AG10803 (cell line): ENCODE data around the gene VCL.

Experiments used
- DNase-seq: peaks from one replicate; pipeline ENCODE4 v3.0.0; 2010; ENCODE audit warnings: low read depth
- H3K4me3 ChIP-seq: 2 replicates; pipeline ENCODE4 v1.5.1; 2011; ENCODE audit warnings: mild to moderate bottlenecking, low read length, control low read depth
- TF ChIP-seq, protein P1 (sequence below): conservative IDR thresholded peaks from 2 replicates; pipeline ENCODE4 v1.5.1; 2011; ENCODE audit warnings: mild to moderate bottlenecking, low read length, control low read depth, inconsistent platforms

The VCL gene

DNA sequence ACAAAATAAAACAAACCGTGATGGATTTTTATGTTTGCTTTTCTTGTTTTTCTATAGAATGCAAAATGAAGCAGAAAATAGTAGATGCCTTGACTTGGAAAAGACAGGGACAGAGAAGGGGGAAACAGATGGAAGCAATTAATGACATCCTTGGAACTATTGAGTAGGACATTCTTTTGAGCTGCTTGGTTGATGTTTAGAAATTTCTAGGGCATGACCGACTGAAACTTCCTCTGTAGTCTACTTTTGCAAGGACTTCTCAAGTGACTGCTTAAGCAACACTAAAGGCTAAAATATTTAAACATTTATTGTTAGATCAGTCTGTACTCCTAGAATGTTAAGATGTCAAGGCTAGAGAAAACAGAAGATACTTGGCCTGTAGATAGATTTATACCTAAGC is 49.4 kb downstream of the VCL start:
- no peak overlapping the region for H3K4me3 ChIP-seq
- TF ChIP-seq, protein P1, sequence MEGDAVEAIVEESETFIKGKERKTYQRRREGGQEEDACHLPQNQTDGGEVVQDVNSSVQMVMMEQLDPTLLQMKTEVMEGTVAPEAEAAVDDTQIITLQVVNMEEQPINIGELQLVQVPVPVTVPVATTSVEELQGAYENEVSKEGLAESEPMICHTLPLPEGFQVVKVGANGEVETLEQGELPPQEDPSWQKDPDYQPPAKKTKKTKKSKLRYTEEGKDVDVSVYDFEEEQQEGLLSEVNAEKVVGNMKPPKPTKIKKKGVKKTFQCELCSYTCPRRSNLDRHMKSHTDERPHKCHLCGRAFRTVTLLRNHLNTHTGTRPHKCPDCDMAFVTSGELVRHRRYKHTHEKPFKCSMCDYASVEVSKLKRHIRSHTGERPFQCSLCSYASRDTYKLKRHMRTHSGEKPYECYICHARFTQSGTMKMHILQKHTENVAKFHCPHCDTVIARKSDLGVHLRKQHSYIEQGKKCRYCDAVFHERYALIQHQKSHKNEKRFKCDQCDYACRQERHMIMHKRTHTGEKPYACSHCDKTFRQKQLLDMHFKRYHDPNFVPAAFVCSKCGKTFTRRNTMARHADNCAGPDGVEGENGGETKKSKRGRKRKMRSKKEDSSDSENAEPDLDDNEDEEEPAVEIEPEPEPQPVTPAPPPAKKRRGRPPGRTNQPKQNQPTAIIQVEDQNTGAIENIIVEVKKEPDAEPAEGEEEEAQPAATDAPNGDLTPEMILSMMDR, result no peak
- peak; percentile 98 for DNase-seq

DNA sequence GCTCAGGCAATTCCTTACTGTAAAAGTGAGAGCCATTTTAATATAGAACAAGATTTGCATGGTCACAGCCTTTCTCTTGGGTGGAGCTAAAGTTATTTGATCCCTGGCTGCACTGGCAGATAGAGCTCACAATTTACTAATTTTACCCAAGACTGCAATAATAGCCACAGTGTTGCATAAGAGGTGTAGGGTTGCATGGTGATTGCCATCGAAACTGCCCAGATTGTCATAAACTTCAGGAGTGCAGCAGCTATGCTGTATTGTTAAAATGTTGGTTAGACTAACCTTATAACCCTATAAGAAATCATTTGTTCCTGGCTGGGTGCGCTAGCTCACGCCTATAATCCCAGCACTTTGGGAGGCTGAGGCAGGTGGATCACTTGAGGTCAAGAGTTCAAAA is 50.0 kb downstream of the VCL start:
- no peak overlapping the region for H3K4me3 ChIP-seq
- peak; percentile 85 for DNase-seq
- TF ChIP-seq, protein P1, result no peak

DNA sequence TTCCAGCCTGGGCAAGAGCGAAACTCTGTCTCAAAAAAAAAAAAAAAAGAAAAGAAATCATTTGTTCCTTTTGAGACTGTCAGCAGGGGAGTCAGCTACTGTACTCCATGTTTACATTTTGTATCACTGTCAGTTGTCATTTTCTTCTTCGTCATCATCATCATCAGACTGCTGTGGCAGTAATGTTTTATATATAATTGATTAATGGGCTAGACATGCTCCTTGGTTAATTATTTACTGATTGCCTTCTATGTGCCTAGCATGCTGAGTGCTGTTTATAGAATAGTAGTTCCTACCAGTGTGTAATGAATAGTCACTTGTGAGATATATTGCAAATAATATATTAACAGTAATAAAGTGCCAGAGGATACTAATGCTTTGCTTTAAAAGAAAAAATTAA is 50.5 kb downstream of the VCL start:
- no peak for DNase-seq
- TF ChIP-seq, protein P1, result no peak
- H3K4me3 ChIP-seq, result no peak overlapping the region

DNA sequence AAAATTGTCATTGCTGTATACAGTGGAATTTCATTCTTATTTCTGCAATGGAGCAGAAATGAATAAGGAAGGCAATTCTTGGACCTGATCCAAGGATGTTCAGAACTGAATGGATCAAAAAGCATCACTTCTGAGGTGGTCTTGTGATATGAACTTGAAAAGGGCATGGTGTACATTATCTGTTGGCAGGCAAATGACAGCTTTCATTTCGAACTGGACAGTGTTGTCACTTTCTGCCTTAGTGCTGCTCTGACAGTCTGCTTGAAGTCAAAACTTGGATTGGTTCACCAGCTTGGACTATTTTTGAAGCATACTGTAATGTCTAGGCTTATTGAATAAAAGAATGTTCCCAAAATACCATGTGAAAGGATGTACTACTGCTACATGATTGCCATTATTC is 52.0 kb downstream of the VCL start:
- DNase-seq, result peak; percentile 36
- H3K4me3 ChIP-seq, result no peak overlapping the region
- TF ChIP-seq, protein P1, result no peak

DNA sequence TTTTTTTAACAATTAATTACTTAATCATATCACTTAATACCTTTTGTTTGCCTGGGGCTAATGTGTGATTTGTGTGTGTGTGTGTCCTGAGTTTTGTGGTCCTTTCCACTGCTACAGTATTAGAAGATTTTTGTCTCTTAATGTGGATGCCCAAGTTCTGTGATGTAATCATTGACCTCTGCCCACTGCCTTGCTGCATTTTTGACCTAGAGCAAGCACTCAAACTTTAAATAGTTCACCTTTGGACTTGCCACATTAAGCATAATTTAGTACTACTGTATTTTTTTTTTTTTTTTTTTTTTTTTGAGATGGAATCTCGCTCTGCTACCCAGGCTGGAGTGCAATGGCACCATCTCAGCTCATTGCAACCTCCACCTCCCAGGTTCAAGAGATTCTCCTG is 52.7 kb downstream of the VCL start:
- TF ChIP-seq, protein P1, result no peak
- no peak overlapping the region for H3K4me3 ChIP-seq
- DNase-seq, result no peak

DNA sequence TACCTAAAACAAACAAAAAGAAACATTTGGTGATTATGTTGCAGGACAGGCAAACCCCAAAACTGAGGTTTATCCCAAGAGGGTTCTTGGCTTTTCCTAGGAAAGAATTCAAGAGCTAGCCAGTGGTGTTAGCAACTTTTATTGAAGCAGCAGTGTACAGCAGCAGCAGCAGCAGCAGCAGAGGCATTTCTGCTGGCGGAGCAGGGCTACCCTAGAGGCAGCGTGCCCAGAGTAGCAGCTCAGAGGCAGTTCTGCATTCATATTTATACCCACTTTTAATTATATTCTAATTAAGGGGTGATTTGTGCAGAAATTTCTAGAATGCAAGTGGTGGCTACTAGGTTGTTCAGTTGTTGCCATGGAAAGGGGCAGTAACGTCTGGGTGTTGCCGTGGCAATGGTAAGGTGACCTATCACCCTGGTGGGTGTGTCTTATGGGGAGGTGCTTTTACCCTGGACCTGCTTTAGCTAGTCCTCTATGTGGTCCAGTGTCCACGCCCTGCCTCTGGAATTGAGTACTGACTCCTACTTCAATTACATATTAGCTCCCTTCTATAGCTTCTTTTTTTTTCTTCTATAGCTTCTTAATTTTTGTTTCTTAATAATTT is 53.9 kb downstream of the VCL start:
- TF ChIP-seq, protein P1, result no peak
- no peak for DNase-seq

DNA sequence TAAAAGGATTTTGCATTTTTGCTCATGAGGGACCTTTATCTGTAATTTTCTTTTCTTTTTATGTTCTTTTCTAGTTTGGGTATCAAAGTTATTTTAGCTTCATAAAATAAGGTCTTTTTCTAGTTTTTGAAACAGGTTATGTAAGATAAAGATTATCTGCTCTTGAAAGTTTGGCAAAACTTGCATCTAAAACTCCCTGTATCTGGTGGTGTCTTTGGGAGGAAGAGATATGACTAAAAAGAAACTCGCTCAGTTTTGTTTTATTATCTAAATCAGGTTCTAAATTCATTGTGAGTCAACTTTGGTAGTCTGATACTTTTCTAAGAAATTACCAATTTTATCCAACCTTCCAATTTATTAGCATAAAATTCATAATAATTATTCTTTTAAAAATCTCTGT is 55.1 kb downstream of the VCL start:
- no peak overlapping the region for H3K4me3 ChIP-seq
- DNase-seq, result no peak
- TF ChIP-seq, protein P1, result no peak

More for the DNA sequence above, 53.9 kb downstream of the VCL start:
- no peak overlapping the region for H3K4me3 ChIP-seq
